NCI-H2081 treated with DMSO at 0.1 percent for 48 hours (cell line): Measurements from ENCODE around the gene TRIB2.

ENCODE experiments used
- DNase-seq: peaks from one replicate; lab custom pipeline; 2025; lab: John Stamatoyannopoulos, UW

The TRIB2 gene

GRCh38 chr2:12778811-12779579 lies 62.3 kb downstream of the TRIB2 start:
- DNase-seq, result no peak

- no peak for DNase-seq
Measured at GRCh38 chr2:12781329-12781728, 64.6 kb downstream of the TRIB2 start.

- DNase-seq, result no peak
Measured at GRCh38 chr2:12787891-12788801, 71.4 kb downstream of the TRIB2 start.

GRCh38 chr2:12791906-12792305 lies 75.2 kb downstream of the TRIB2 start:
- no peak for DNase-seq
